ENCODE results near the gene GATM. TPM values are rescaled to one million over a fixed set of nuclear protein-coding genes. Genes with fewer than 3 reads are reported as not detected.

Gene GATM
- total RNA-seq, 1 experiment from 2014 or later = 4.2 TPM

Other genes starting within 250 kb of the GATM start
- not detected in 2 replicates for gene DUOXA1, start 248.7 kb downstream of the GATM start, total RNA-seq (2022)
- 1.2 and 1.4 TPM in 2 replicates for gene DUOX1, start 248.6 kb downstream of the GATM start, total RNA-seq (2022)
- gene SHF, start 190.6 kb downstream of the GATM start, total RNA-seq (2022) = 6.0 and 7.3 TPM in 2 replicates
- gene SLC28A2, start 126.3 kb downstream of the GATM start, total RNA-seq (2022) = not detected in 2 replicates
- gene SLC30A4, start 144.2 kb upstream of the GATM start, total RNA-seq (2022) = 2.0 and 2.3 TPM in 2 replicates
- gene BLOC1S6, start 208.8 kb upstream of the GATM start, total RNA-seq (2022) = 27.7 and 35.0 TPM in 2 replicates

All from Calu3 (cell line).